ENCODE data around the gene PLA2G4C. TPM values are rescaled to one million over a fixed set of nuclear protein-coding genes. Genes with fewer than 3 reads are reported as not detected.

PLA2G4C gene
- total and polyA plus RNA-seq, 2 of the 8 experiments (the other 6 are each of a cell fraction or from before 2014, with no cell fraction given), result 14.9 to 20.5 TPM

DNA sequence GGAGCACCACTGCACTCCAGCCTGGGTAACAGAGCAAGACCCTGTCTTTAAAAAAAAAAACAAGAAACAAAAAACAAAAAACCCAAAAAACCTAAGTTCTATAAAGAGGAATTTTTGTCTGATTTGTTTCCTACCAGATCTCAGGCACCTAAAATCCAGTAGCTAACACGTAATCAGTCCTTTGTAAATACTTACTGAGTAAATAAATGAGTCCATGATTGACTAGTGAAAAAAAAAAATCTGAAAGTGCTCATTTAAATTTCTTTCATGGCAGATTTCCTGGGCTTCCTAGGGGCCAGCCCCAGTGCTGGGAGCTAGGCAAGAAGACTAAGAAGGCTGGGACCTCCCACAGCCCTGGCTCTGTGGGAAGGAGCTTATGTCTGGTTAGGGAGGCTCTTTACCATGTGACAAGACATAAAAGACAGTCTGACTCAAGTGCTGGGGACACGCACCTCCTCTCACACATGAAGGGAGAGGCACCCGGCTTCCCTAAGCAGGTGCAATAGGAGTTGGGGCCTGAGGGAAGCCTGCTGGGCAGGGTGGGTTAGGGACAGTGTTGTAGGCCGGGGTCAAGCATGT lies 37.1 kb upstream of the PLA2G4C start (continued):
- TF ChIP-seq, protein P1, sequence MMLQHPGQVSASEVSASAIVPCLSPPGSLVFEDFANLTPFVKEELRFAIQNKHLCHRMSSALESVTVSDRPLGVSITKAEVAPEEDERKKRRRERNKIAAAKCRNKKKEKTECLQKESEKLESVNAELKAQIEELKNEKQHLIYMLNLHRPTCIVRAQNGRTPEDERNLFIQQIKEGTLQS (IDR thresholded peaks at IDR 0.05; ENCODE audit: insufficient read depth, low read depth, low read length), result no peak
